Lung (tissue), 12 donors: ENCODE data around the gene ERRFI1. TPM values are rescaled to one million over a fixed set of nuclear protein-coding genes. Genes with fewer than 3 reads are reported as not detected.
A peak's percentile ranks its signal among the peaks of the same experiment; 100 is the strongest.

Source experiments
- ATAC-seq: fragments of 200-7000 bp; cut with Tn5 transposase; one replicate; pipeline ENCODE4 v1.9.1; 2020; ENCODE audit warnings: moderate number of reproducible peaks; ENCODE audit not compliant: insufficient read depth, low FRiP score
- DNase-seq, 3 donors: peaks; one replicate each; pipeline ENCODE4 v3.0.0-alpha.2; 2013 to 2017
- H3K27ac ChIP-seq, 2 donors: one replicate each; pipeline ENCODE4 v1.5.1; 2013; ENCODE audit warnings: mild to moderate bottlenecking in 2 of 2, moderate library complexity in 2 of 2, control low read depth in 1 of 2, inconsistent platforms in 1 of 2, low read depth in 1 of 2, low read length in 1 of 2
- H3K27me3 ChIP-seq, 3 donors: one replicate each; pipeline ENCODE4 v1.5.1; 2013; ENCODE audit warnings: low read length in 2 of 3; ENCODE audit not compliant: control insufficient read depth in 3 of 3, insufficient read depth in 3 of 3
- H3K36me3 ChIP-seq, 4 donors: one replicate each; pipeline ENCODE4 v1.5.1; 2013; ENCODE audit warnings: low read length in 4 of 4, mild to moderate bottlenecking in 1 of 4, moderate library complexity in 1 of 4; ENCODE audit not compliant: control insufficient read depth in 4 of 4, insufficient read depth in 4 of 4
- H3K4me1 ChIP-seq, 5 donors: one replicate each; pipeline ENCODE4 v1.5.1; 2013; ENCODE audit warnings: low read length in 5 of 5, mild to moderate bottlenecking in 2 of 5, moderate library complexity in 1 of 5; ENCODE audit not compliant: control insufficient read depth in 5 of 5, insufficient read depth in 5 of 5
- H3K4me3 ChIP-seq: one replicate; pipeline ENCODE4 v1.5.1; 2013; ENCODE audit warnings: mild to moderate bottlenecking, control low read depth, moderate library complexity
- H3K9ac ChIP-seq, 2 donors: one replicate each; pipeline ENCODE4 v1.5.1; 2013; ENCODE audit warnings: low read length in 2 of 2, control low read depth in 1 of 2; ENCODE audit not compliant: insufficient read depth in 1 of 2
- H3K9me3 ChIP-seq, 4 donors: one replicate each; pipeline ENCODE4 v1.5.1; 2013; ENCODE audit warnings: low read length in 3 of 4, mild to moderate bottlenecking in 1 of 4, moderate library complexity in 1 of 4; ENCODE audit not compliant: control insufficient read depth in 4 of 4, insufficient read depth in 3 of 4
- WGBS, 2 donors: extraction: QIAGEN DNeasy Blood & Tissue Kit; methylation state at CpG; one replicate each; pipeline ENCODE4 v1.1.7; 2013; 5-methylcytosine and 5-hydroxymethylcytosine counted together
- polyA plus RNA-seq, 2 donors: library from polyadenylated mRNA; stranded (reverse); fragments of 200-250 nt; gene quantifications; one replicate each; pipeline ENCODE4 v1.2.1, GENCODE V29; 2013
- total RNA-seq, 2 donors: library from RNA; depleted of rRNA in 1 of 2; stranded (reverse); fragments of >200 nt in 1 of 2; gene quantifications; one replicate each; pipeline ENCODE4 v1.2.1, GENCODE V29; 2014 to 2021
- TF ChIP-seq, protein P1 (sequence below): IDR thresholded peaks from 2 replicates; pipeline ENCODE4 v1.5.1; 2012; ENCODE audit warnings: mild to moderate bottlenecking; ENCODE audit errors: control extremely low read depth, extremely low read depth
- donor health status: control.
- donor health status: control.
- donor health status: Bipolar disorder and iron deficiency.
- donor health status: healthy.
- donor health status: DM: yes; HTN: yes; CAD: no.

ERRFI1 gene
- total and polyA plus RNA-seq, 4 donors: 26.5 to 89.2 (median 61.4) TPM

- ATAC-seq: no peak
- no peak overlapping the region for H3K27ac ChIP-seq
- WGBS, 2 donors: 65 to 71% methylated on average over 3 of the region's 3 CpGs
Observed at GRCh38 chr1:8047112-8047511, 21.0 kb upstream of the ERRFI1 start.

GRCh38 chr1:8046391-8046790 is 20.3 kb upstream of the ERRFI1 start:
- 94% methylated on average over 12 of the region's 12 CpGs for WGBS, 2 donors
- Histone ChIP-seq H3K9ac (no peak overlapping the region), H3K9me3 (no peaks in the 10 kb centered on the region), H3K4me3 (no peak overlapping the region), H3K4me1 (peaks cover 0 to 12% (median 0%) of the 10 kb centered on the region in 5 donors), H3K27me3 (no peaks in the 10 kb centered on the region), H3K36me3 (no peaks in the 10 kb centered on the region), H3K27ac (no peak overlapping the region)
- DNase-seq: no peak
- ATAC-seq: no peak
- TF ChIP-seq, protein P1, sequence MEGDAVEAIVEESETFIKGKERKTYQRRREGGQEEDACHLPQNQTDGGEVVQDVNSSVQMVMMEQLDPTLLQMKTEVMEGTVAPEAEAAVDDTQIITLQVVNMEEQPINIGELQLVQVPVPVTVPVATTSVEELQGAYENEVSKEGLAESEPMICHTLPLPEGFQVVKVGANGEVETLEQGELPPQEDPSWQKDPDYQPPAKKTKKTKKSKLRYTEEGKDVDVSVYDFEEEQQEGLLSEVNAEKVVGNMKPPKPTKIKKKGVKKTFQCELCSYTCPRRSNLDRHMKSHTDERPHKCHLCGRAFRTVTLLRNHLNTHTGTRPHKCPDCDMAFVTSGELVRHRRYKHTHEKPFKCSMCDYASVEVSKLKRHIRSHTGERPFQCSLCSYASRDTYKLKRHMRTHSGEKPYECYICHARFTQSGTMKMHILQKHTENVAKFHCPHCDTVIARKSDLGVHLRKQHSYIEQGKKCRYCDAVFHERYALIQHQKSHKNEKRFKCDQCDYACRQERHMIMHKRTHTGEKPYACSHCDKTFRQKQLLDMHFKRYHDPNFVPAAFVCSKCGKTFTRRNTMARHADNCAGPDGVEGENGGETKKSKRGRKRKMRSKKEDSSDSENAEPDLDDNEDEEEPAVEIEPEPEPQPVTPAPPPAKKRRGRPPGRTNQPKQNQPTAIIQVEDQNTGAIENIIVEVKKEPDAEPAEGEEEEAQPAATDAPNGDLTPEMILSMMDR: no peak

More at GRCh38 chr1:8047112-8047511, 21.0 kb upstream of the ERRFI1 start:
- H3K4me1 ChIP-seq: peaks cover 0 to 12% (median 0%) of the 10 kb centered on the region in 5 donors
- H3K27me3 ChIP-seq: no peaks in the 10 kb centered on the region
- H3K9me3 ChIP-seq: no peaks in the 10 kb centered on the region
- TF ChIP-seq, protein P1: no peak
- H3K9ac ChIP-seq: no peak overlapping the region
- no peaks in the 10 kb centered on the region for H3K36me3 ChIP-seq
- H3K4me3 ChIP-seq: no peak overlapping the region
- DNase-seq: peak in 1 of 3 donors; percentile 54

DNA sequence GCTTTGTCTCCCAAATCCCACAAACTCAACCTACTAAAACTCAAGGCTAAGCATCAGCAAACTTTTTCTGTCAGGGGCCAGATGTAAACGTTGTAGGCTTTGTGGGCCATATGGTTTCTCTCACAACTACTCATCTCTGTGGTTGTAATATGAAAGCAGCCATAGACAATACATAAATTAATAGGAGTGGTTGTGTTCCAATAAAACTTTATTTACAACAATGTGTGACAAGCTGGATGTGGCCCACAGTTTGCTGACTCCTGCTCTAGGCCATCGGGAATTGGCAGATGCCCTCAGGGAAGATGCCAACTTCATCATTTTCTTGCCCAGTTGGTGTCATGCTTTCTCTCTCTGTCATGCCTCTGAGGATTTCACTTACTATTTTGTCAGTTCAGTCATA is 17.5 kb upstream of the ERRFI1 start:
- TF ChIP-seq, protein P1: no peak
- Histone ChIP-seq H3K9ac (no peak overlapping the region), H3K36me3 (no peaks in the 10 kb centered on the region), H3K4me1 (peaks cover 0 to 12% (median 0%) of the 10 kb centered on the region in 5 donors), H3K27ac (no peak overlapping the region), H3K4me3 (no peak overlapping the region), H3K27me3 (no peaks in the 10 kb centered on the region), H3K9me3 (no peaks in the 10 kb centered on the region)
- ATAC-seq: no peak
- DNase-seq: no peak
- 83 to 88% methylated on average over 2 of the region's 2 CpGs for WGBS, 2 donors

GRCh38 chr1:8042134-8042533 is 16.0 kb upstream of the ERRFI1 start:
- H3K27ac ChIP-seq: no peak overlapping the region
- DNase-seq (no peak), ATAC-seq (no peak)
- 99 to 100% methylated on average over 3 of the region's 3 CpGs for WGBS, 2 donors
- H3K27me3 ChIP-seq: no peaks in the 10 kb centered on the region
- H3K4me3 ChIP-seq: no peak overlapping the region
- peaks cover 0 to under 1% (median 0%) of the 10 kb centered on the region in 5 donors for H3K4me1 ChIP-seq
- no peaks in the 10 kb centered on the region for H3K36me3 ChIP-seq
- H3K9me3 ChIP-seq: no peaks in the 10 kb centered on the region
- H3K9ac ChIP-seq: no peak overlapping the region
- TF ChIP-seq, protein P1: no peak
